K562 (cell line): ENCODE measurements around the gene DHDH. TPM values are rescaled to one million over a fixed set of nuclear protein-coding genes. Genes with fewer than 3 reads are reported as not detected.
A peak's percentile ranks its signal among the peaks of the same experiment; 100 is the strongest.

Source experiments
- BHLHE40 ChIP-seq: IDR thresholded peaks from 2 replicates; pipeline ENCODE4 v1.6.1; 2011; ENCODE audit warnings: low read length, improper control_type of control experiment
- CAMTA2 ChIP-seq: fragments of 250-450 bp; sonication (Bioruptor Pico); conservative IDR thresholded peaks from 2 replicates; pipeline ENCODE4 v1.5.1; 2022
- CCNT2 ChIP-seq: IDR thresholded peaks from 2 replicates; pipeline ENCODE4 v1.6.1; 2011; ENCODE audit warnings: borderline replicate concordance, low read depth, mild to moderate bottlenecking, moderate library complexity, mixed read lengths, low read length; ENCODE audit not compliant: insufficient read length; ENCODE audit errors: extremely low read depth
- COPS2 ChIP-seq: fragments of 450-650 bp; conservative IDR thresholded peaks from 2 replicates; pipeline ENCODE4 v1.6.1; 2016; ENCODE audit warnings: mild to moderate bottlenecking, moderate library complexity
- CTBP1 ChIP-seq: fragments of 450-650 bp; IDR thresholded peaks from 2 replicates; pipeline ENCODE4 v1.6.1; 2016; ENCODE audit warnings: borderline replicate concordance
- ERF ChIP-seq: fragments of 450-650 bp; formaldehyde crosslinking; IDR thresholded peaks from 2 replicates; pipeline ENCODE4 v1.4.0; 2020; ENCODE audit warnings: mild to moderate bottlenecking, mixed read lengths
- EWSR1 ChIP-seq: fragments of 450-650 bp; IDR thresholded peaks from 2 replicates; pipeline ENCODE4 v1.6.1; 2018; ENCODE audit warnings: borderline replicate concordance, mild to moderate bottlenecking, low read depth, moderate library complexity; ENCODE audit not compliant: partially characterized antibody
- EZH2 ChIP-seq: IDR thresholded peaks from 2 replicates; pipeline ENCODE4 v1.6.1; 2012; ENCODE audit warnings: low read depth, mild to moderate bottlenecking, inconsistent platforms, low read length, borderline replicate concordance
- GATAD2B ChIP-seq: fragments of 450-650 bp; IDR thresholded peaks from 2 replicates; pipeline ENCODE4 v1.6.1; 2017; ENCODE audit warnings: mild to moderate bottlenecking, borderline replicate concordance
- HDAC6 ChIP-seq: IDR thresholded peaks from 2 replicates; pipeline ENCODE4 v1.6.1; 2012; ENCODE audit warnings: low read depth, mild to moderate bottlenecking, control low read depth, inconsistent platforms, low read length, moderate library complexity
- KDM5B ChIP-seq: fragments of 200-600 bp; sonication (generic); IDR thresholded peaks from 2 replicates; pipeline ENCODE4 v1.6.1; 2012; ENCODE audit warnings: low read depth, mild to moderate bottlenecking, moderate library complexity, low read length, control low read depth, inconsistent platforms; ENCODE audit not compliant: insufficient replicate concordance
- NR2C2 ChIP-seq, 2 experiments: fragments of 200-800 bp in 1 of 2; sonication (Bioruptor generic) in 1 of 2; sonication (generic) in 1 of 2; formaldehyde crosslinking in 1 of 2; IDR thresholded peaks; 2 replicates each; pipeline versions ENCODE4 v1.6.1 to v1.8.0; 2016 to 2022; ENCODE audit warnings: mild to moderate bottlenecking in 1 of 2, missing compliant biosample characterization in 1 of 2, missing genetic modification characterization in 1 of 2, missing genetic modification reagents in 1 of 2
- POLR2H ChIP-seq: IDR thresholded peaks from 2 replicates; pipeline ENCODE4 v1.6.1; 2016; ENCODE audit warnings: missing genetic modification characterization, low read depth, mild to moderate bottlenecking, control low read depth, missing compliant biosample characterization, moderate library complexity
- RUNX1 ChIP-seq: sonication (generic); IDR thresholded peaks from 2 replicates; pipeline ENCODE4 v1.6.1; 2016; ENCODE audit warnings: antibody characterized with exemption, low read depth
- SMARCA5 ChIP-seq: fragments of 450-650 bp; IDR thresholded peaks from 2 replicates; pipeline ENCODE4 v1.6.1; 2016
- ZNF174 ChIP-seq: fragments of 250-450 bp; sonication (Bioruptor Pico); IDR thresholded peaks from 2 replicates; pipeline ENCODE4 v1.4.0; 2020; ENCODE audit warnings: mild to moderate bottlenecking
- ZNF41 ChIP-seq: fragments of 250-450 bp; sonication (Bioruptor Pico); conservative IDR thresholded peaks from 2 replicates; pipeline ENCODE4 v1.4.0; 2020; ENCODE audit warnings: mild to moderate bottlenecking
- ZNF79 ChIP-seq: fragments of 250-450 bp; sonication (Bioruptor Pico); IDR thresholded peaks from 2 replicates; pipeline ENCODE4 v1.4.0; 2020; ENCODE audit warnings: low read depth, mild to moderate bottlenecking, moderate library complexity
- polyA plus RNA-seq, 8 experiments: library from polyadenylated mRNA; depleted of rRNA in 4 of 8; stranded (reverse) in 5 of 8; unstranded in 3 of 8; fragments of >200 nt; fragmentation: Nextera tagmentation in 2 of 8; fragmentation: Illumina TruSeq in 1 of 8; extraction: Ambion mirVana in 2 of 8; extraction: Trizol in 1 of 8; gene quantifications; 2 replicates each; pipeline versions ENCODE4 v1.2.1 to v1.2.3, GENCODE V29; 2011 to 2014; ENCODE audit warnings: inconsistent platforms in 1 of 8, missing spikeins in 1 of 8
- total RNA-seq, 7 experiments: library from RNA; depleted of rRNA in 6 of 7; stranded (reverse); fragments of >200 nt in 6 of 7; fragmentation: Illumina TruSeq in 2 of 7; extraction: Trizol in 2 of 7; gene quantifications; 2 replicates each; pipeline versions ENCODE4 v1.2.1 to v1.2.3, GENCODE V29; 2011 to 2021; ENCODE audit warnings: low replicate concordance in 1 of 7
- TF ChIP-seq, protein P1 (sequence below): fragments of 250-450 bp; sonication (Bioruptor Pico); IDR thresholded peaks from 2 replicates; pipeline ENCODE4 v1.4.0; 2020; ENCODE audit warnings: mild to moderate bottlenecking, moderate library complexity, borderline replicate concordance
- TF ChIP-seq, protein P2 (sequence below): sonication (generic); formaldehyde crosslinking; IDR thresholded peaks from 2 replicates; pipeline ENCODE4 v1.8.1; 2023; ENCODE audit warnings: mild to moderate bottlenecking, missing genetic modification reagents
- TF ChIP-seq, protein P3 (sequence below): fragments of 250-450 bp; sonication (Bioruptor Pico); IDR thresholded peaks from 2 replicates; pipeline ENCODE4 v1.5.0; 2021

The DHDH gene
- total and polyA plus RNA-seq, 9 of the 15 experiments (the other 6 are each of a cell fraction or from before 2014, with no cell fraction given): 0.37 to 1.9 (median 0.87) TPM

DNA sequence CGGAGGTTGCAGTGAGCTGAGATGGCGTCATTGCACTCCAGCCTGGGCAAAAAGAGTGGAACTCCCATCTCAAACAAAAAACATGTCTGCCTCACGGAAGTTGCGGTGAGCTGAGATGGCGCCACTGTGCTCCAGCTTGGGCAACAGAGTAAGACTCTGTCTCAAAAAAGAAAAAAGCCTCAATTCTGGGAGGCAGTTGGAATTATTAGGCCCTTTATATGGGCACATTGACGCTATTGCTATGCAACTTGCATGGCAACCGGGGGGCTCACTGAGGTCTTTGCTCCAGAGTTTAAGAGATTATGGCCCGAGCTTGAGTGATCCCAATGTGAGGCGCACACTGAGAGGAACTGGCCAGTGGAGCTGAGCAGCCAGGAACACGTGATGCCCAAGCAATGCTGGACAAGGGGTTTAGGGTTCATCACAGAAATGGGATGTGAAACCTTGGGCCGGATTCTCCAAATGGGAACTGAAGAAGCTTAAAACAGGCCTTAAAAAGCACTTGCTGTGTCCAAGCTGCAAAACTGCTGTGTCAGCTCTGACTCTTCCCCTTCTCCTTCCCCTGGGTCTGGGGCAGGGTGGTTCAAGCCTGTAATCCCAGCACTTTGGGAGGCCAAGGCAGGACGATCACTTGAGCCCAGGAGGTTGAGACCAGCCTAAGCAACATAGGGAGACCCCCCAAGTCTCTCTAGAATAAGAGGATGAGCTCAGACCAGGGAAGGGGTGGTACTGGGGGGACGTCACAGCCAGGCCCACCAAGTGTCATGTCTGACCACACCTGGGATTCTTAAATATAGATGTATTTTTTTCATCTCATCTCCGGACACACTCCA lies 34.1 kb downstream of the DHDH start (continued):
- TF ChIP-seq, protein P1, sequence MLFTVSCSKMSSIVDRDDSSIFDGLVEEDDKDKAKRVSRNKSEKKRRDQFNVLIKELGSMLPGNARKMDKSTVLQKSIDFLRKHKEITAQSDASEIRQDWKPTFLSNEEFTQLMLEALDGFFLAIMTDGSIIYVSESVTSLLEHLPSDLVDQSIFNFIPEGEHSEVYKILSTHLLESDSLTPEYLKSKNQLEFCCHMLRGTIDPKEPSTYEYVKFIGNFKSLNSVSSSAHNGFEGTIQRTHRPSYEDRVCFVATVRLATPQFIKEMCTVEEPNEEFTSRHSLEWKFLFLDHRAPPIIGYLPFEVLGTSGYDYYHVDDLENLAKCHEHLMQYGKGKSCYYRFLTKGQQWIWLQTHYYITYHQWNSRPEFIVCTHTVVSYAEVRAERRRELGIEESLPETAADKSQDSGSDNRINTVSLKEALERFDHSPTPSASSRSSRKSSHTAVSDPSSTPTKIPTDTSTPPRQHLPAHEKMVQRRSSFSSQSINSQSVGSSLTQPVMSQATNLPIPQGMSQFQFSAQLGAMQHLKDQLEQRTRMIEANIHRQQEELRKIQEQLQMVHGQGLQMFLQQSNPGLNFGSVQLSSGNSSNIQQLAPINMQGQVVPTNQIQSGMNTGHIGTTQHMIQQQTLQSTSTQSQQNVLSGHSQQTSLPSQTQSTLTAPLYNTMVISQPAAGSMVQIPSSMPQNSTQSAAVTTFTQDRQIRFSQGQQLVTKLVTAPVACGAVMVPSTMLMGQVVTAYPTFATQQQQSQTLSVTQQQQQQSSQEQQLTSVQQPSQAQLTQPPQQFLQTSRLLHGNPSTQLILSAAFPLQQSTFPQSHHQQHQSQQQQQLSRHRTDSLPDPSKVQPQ (CRISPR knock-in tag): no peak
- TF ChIP-seq RUNX1 (0 out of 2 replicates have a peak, but pooled peaks have one; percentile 10), ERF (CRISPR knock-in tag) (peak; percentile 71), KDM5B (peak; percentile 97), GATAD2B (no peak; the same call in 1 of the 2 replicates), ZNF174 (CRISPR knock-in tag) (peak; percentile 4), NR2C2 (CRISPR knock-in tag; IDR thresholded peaks at IDR 0.05) (no peak), NR2C2 (tag; IDR thresholded peaks at IDR 0.05) (no peak), HDAC6 (peak; percentile 86; the same call in 1 of the 2 replicates), CAMTA2 (CRISPR knock-in tag) (peak; percentile 36), COPS2 (no peak), EZH2 (no peak), EWSR1 (peak; percentile 93), ZNF41 (peak; percentile 64), CTBP1 (0 out of 2 replicates have a peak, but pooled peaks have one; percentile 5), BHLHE40 (peak; percentile 39; the same call in 1 of the 2 replicates), ZNF79 (CRISPR knock-in tag) (no peak), SMARCA5 (no peak), POLR2H (tag) (peak; percentile 82), CCNT2 (peak; percentile 80)
- TF ChIP-seq, protein P2, sequence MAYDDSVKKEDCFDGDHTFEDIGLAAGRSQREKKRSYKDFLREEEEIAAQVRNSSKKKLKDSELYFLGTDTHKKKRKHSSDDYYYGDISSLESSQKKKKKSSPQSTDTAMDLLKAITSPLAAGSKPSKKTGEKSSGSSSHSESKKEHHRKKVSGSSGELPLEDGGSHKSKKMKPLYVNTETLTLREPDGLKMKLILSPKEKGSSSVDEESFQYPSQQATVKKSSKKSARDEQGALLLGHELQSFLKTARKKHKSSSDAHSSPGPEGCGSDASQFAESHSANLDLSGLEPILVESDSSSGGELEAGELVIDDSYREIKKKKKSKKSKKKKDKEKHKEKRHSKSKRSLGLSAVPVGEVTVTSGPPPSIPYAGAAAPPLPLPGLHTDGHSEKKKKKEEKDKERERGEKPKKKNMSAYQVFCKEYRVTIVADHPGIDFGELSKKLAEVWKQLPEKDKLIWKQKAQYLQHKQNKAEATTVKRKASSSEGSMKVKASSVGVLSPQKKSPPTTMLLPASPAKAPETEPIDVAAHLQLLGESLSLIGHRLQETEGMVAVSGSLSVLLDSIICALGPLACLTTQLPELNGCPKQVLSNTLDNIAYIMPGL: no peak
- TF ChIP-seq, protein P3, sequence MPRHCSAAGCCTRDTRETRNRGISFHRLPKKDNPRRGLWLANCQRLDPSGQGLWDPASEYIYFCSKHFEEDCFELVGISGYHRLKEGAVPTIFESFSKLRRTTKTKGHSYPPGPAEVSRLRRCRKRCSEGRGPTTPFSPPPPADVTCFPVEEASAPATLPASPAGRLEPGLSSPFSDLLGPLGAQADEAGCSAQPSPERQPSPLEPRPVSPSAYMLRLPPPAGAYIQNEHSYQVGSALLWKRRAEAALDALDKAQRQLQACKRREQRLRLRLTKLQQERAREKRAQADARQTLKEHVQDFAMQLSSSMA (CRISPR knock-in tag): peak; percentile 78
